Activated T-cell treated with anti-CD3 and anti-CD28 coated beads, Interleukin-2, amount 50 U/mL, for 4 hours (primary cell): ENCODE results near the gene LIPT2. TPM values are rescaled to one million over a fixed set of nuclear protein-coding genes. Genes with fewer than 3 reads are reported as not detected.

Experiments
- ATAC-seq, 2 donors: fragments of 200-7000 bp; cut with Tn5 transposase; one replicate each; pipeline ENCODE4 v1.10.0; 2021
- DNase-seq: peaks from one replicate; pipeline ENCODE4 v3.0.0-alpha.2; 2020
- H3K27me3 Mint-ChIP-seq: one replicate; pipeline ENCODE4 v1.8.0; 2021; ENCODE audit warnings: low read depth, mixed read lengths
- H3K36me3 Mint-ChIP-seq: one replicate; pipeline ENCODE4 v1.8.0; 2022; ENCODE audit warnings: mixed read lengths; ENCODE audit not compliant: insufficient read depth
- H3K4me1 Mint-ChIP-seq: one replicate; pipeline ENCODE4 v1.8.0; 2021; ENCODE audit warnings: low read depth, mixed read lengths
- H3K4me3 Mint-ChIP-seq: one replicate; pipeline ENCODE4 v1.8.0; 2021; ENCODE audit warnings: mild to moderate bottlenecking, moderate library complexity, mixed read lengths
- H3K9me3 Mint-ChIP-seq: one replicate; pipeline ENCODE4 v1.8.0; 2021; ENCODE audit warnings: mixed read lengths
- total RNA-seq, 3 donors: library from RNA; stranded (reverse); gene quantifications; one replicate each; pipeline ENCODE4 v1.2.1, GENCODE V29; 2021

The LIPT2 gene
- total RNA-seq, 3 donors from 2014 or later: 3.2 to 8.1 (median 5.5) TPM

DNA sequence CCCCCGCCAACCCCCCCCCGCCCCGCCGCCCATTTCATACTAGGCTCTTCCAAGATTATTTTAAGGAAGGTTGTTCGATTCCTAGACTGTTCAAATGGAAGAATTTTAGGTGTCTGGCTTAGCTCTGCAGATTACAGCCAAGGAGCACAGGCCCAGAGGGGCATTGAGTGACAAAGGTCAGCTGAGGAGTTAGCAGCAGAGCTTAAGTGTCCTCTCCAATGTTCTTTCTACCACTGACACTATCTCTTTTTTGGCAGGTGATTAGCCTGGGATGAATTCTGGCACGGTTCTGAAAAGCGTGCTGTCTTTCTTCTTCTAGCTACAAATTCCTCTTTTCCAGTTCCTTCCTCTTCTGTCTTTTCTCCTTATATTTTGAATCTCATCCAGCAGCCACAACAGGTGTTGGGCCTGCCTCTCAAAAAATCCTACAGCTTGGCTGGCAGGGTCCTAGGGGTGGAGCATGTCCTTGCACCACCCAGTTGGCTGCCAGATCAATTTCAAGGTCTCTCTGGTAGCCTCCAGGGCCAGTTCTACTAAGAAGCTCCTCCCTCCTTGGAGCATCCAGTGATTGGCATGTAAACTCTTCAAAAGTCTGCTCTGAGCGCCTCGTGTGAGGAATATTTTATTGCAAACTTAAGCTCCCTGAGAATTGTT, 49.2 kb downstream of the LIPT2 start:
- ATAC-seq (no peak), DNase-seq (no peak)
- H3K4me1 Mint-ChIP-seq: no peaks in the 10 kb centered on the region
- no peak overlapping the region for H3K4me3 Mint-ChIP-seq
- peaks cover 3% of the 10 kb centered on the region for H3K27me3 Mint-ChIP-seq
- H3K36me3 Mint-ChIP-seq: no peaks in the 10 kb centered on the region
- peaks cover 6% of the 10 kb centered on the region for H3K9me3 Mint-ChIP-seq

DNA sequence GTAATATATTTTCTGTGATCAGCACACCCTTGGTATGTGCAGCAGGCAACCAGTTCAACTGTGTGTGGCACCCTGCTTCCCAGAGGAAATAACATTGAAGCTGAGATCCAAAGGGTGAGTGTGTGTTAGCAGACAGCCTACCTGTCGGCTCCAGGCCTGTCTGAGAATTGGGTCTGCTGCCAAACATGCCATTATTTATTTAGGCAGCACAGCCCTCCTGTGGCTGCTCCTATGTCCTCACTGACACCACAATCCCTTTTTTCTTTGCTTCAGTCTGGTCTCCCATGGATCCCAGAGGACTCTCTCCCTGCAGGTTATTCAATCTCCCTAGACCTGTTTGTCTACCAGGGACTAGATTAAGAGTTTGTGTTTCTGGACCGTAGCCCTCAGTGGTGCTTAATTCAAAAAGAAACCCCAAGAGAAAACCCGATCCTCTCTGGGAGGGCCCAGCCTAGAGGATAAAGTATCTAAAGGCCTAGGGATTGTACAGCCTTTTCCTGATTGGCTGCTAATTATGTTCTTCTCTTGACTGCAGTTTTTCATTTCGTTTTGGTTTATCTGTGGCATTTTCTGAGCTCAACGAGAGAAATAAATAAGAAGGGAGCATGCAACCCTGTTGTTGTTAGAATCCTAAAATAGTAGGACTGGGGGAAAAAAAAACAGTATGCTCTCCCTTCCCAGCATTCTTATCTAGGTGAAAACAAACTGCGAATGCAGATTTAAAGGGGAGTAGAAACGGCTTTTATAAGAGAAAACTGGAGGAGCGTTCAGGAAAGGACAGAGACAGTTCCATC, 50.3 kb downstream of the LIPT2 start:
- DNase-seq: no peak
- no peaks in the 10 kb centered on the region for H3K36me3 Mint-ChIP-seq
- H3K4me1 Mint-ChIP-seq: no peaks in the 10 kb centered on the region
- peaks cover 3% of the 10 kb centered on the region for H3K27me3 Mint-ChIP-seq
- no peak for ATAC-seq
- peaks cover 6% of the 10 kb centered on the region for H3K9me3 Mint-ChIP-seq
- no peak overlapping the region for H3K4me3 Mint-ChIP-seq

DNA sequence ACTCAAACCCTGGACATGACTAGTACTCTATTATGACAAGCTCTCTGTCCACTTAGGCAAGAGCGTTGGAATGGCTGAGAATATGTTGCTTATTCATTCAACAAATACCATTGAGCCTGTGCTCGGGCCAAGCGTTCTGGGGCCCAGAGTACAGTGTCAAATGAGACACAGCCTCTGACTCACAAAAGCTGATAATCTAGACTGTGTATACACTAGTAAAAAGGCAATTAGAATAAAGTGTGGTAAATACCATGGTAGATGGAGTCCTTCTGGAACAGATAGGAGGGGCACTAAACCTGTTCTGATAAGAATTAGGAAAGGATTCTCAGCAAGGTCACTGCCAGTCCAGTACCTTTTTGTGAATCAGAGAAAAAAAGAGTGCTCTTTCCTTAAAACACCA, 50.9 kb downstream of the LIPT2 start:
- no peaks in the 10 kb centered on the region for H3K36me3 Mint-ChIP-seq
- H3K27me3 Mint-ChIP-seq: peaks cover 3% of the 10 kb centered on the region
- ATAC-seq (no peak), DNase-seq (no peak)
- no peaks in the 10 kb centered on the region for H3K4me1 Mint-ChIP-seq
- no peak overlapping the region for H3K4me3 Mint-ChIP-seq
- peaks cover 6% of the 10 kb centered on the region for H3K9me3 Mint-ChIP-seq

Other genes with a start within 250 kb of the LIPT2 start
- gene P4HA3, start 182.1 kb downstream of the LIPT2 start, total RNA-seq: not detected
- 1 to 10 TPM; 8.3 to 9.4 (median 8.7) TPM for gene PGM2L1, start 95.3 kb downstream of the LIPT2 start, total RNA-seq
- gene KCNE3, start 26.2 kb downstream of the LIPT2 start, total RNA-seq: not detected
- 10 to 100 TPM; 37.5 to 45.7 (median 37.5) TPM for gene POLD3, start 98.9 kb upstream of the LIPT2 start, total RNA-seq
- not detected for gene CHRDL2, start 237.7 kb upstream of the LIPT2 start, total RNA-seq